Measurements from ENCODE around the gene STAP2. TPM values are rescaled to one million over a fixed set of nuclear protein-coding genes. Genes with fewer than 3 reads are reported as not detected.
"Not testable (repeated sequence)": the region's sequence is repeated elsewhere in the genome, so short reads cannot be mapped to it uniquely, and the experiment has no call there.

STAP2 gene
- total RNA-seq, 4 donors from 2014 or later, result 3.1 to 6.0 (median 4.8) TPM; not detected in 1

GRCh38 chr19:4350111-4350510 lies 11.5 kb upstream of the STAP2 start:
- Histone ChIP-seq H3K4me1 (no peaks in the 10 kb centered on the region), H3K27me3 (no peaks in the 10 kb centered on the region), H3K9me3 (no peaks in the 10 kb centered on the region), H3K4me3 (no peak overlapping the region), H3K36me3 (peaks cover 0 to 55% (median 0%) of the 10 kb centered on the region in 3 donors), H3K27ac (no peak overlapping the region)
- no peak for DNase-seq (ENCODE audit: low spot score in 2 of 2)
- TF ChIP-seq CTCF (IDR thresholded peaks at IDR 0.05) (no peak), EP300 (IDR thresholded peaks at IDR 0.05) (no peak), POLR2A (IDR thresholded peaks at IDR 0.05) (no peak)
- WGBS, 2 donors, result 81 to 91% methylated on average over 8 of the region's 8 CpGs

- 91 to 92% methylated on average over 16 of the region's 16 CpGs for WGBS, 2 donors
- not testable (repeated sequence) for H3K27me3 ChIP-seq; H3K9me3 ChIP-seq; H3K27ac ChIP-seq; H3K4me1 ChIP-seq; DNase-seq (ENCODE audit: low spot score in 2 of 2); H3K4me3 ChIP-seq
- H3K36me3 ChIP-seq, result peaks cover 0 to 46% (median 0%) of the 10 kb centered on the region in 3 donors
Observed at GRCh38 chr19:4349225-4349624, 10.6 kb upstream of the STAP2 start.

- WGBS, 2 donors, result 69 to 70% methylated on average over 6 of the region's 6 CpGs
- H3K27ac ChIP-seq, result no peak overlapping the region
- no peak overlapping the region for H3K4me3 ChIP-seq
- no peaks in the 10 kb centered on the region for H3K9me3 ChIP-seq
- no peaks in the 10 kb centered on the region for H3K27me3 ChIP-seq
- no peak for DNase-seq (ENCODE audit: low spot score in 2 of 2)
- TF ChIP-seq CTCF (IDR thresholded peaks at IDR 0.05) (no peak), EP300 (IDR thresholded peaks at IDR 0.05) (no peak), POLR2A (IDR thresholded peaks at IDR 0.05) (no peak)
- H3K4me1 ChIP-seq, result peaks cover 0 to 7% (median 6%) of the 10 kb centered on the region in 4 donors
- peaks cover 0 to 41% (median 0%) of the 10 kb centered on the region in 3 donors for H3K36me3 ChIP-seq
Observed at GRCh38 chr19:4347521-4347920, 8.9 kb upstream of the STAP2 start.

GRCh38 chr19:4346020-4346383 lies 7.4 kb upstream of the STAP2 start:
- H3K36me3 ChIP-seq, result peaks cover 0 to 41% (median 0%) of the 10 kb centered on the region in 3 donors
- no peak overlapping the region for H3K27ac ChIP-seq
- WGBS, 2 donors, result 94 to 97% methylated on average over 6 of the region's 6 CpGs
- H3K27me3 ChIP-seq, result no peaks in the 10 kb centered on the region
- H3K4me1 ChIP-seq, result peaks cover 0 to 13% (median 11%) of the 10 kb centered on the region in 4 donors
- H3K9me3 ChIP-seq, result no peaks in the 10 kb centered on the region
- no peak overlapping the region for H3K4me3 ChIP-seq
- TF ChIP-seq EP300 (IDR thresholded peaks at IDR 0.05) (no peak), POLR2A (IDR thresholded peaks at IDR 0.05) (no peak), CTCF (IDR thresholded peaks at IDR 0.05) (no peak)
- no peak for DNase-seq (ENCODE audit: low spot score in 2 of 2)

- DNase-seq (ENCODE audit: low spot score in 2 of 2), result no peak
- no peak overlapping the region for H3K4me3 ChIP-seq
- H3K27ac ChIP-seq, result no peak overlapping the region
- no peaks in the 10 kb centered on the region for H3K27me3 ChIP-seq
- peaks cover 0 to 13% (median 11%) of the 10 kb centered on the region in 4 donors for H3K4me1 ChIP-seq
- H3K36me3 ChIP-seq, result peaks cover 0 to 41% (median 0%) of the 10 kb centered on the region in 3 donors
- TF ChIP-seq CTCF (IDR thresholded peaks at IDR 0.05), result no peak
- no peak for TF ChIP-seq EP300 (IDR thresholded peaks at IDR 0.05)
- TF ChIP-seq POLR2A (IDR thresholded peaks at IDR 0.05), result no peak
- H3K9me3 ChIP-seq, result no peaks in the 10 kb centered on the region
- 86 to 91% methylated on average over 15 of the region's 15 CpGs for WGBS, 2 donors
Observed at GRCh38 chr19:4345342-4346019, 6.9 kb upstream of the STAP2 start.
